KMS-11 (cell line): ENCODE measurements around the gene SELENOH.

Experiments used
- H2AFZ ChIP-seq: fragments of 200-600 bp; sonication (generic); 2 replicates; pipeline ENCODE4 v1.6.1; 2016; ENCODE audit warnings: antibody characterized with exemption, mixed run types, low read depth
- H3K27ac ChIP-seq: fragments of 200-600 bp; sonication (generic); 2 replicates; pipeline ENCODE4 v1.6.1; 2016; ENCODE audit warnings: mild to moderate bottlenecking, mixed run types
- H3K27me3 ChIP-seq: fragments of 200-600 bp; sonication (generic); 2 replicates; pipeline ENCODE4 v1.6.1; 2017; ENCODE audit warnings: mild to moderate bottlenecking, low read depth, mixed run types, moderate library complexity; ENCODE audit not compliant: insufficient read depth
- H3K36me3 ChIP-seq: fragments of 200-600 bp; sonication (generic); 2 replicates; pipeline ENCODE4 v1.6.1; 2017; ENCODE audit warnings: mild to moderate bottlenecking, mixed run types; ENCODE audit not compliant: insufficient read depth
- H3K4me1 ChIP-seq: fragments of 200-600 bp; sonication (generic); 2 replicates; pipeline ENCODE4 v1.6.1; 2016; ENCODE audit warnings: mild to moderate bottlenecking, low read depth, mixed run types; ENCODE audit not compliant: poor library complexity, severe bottlenecking
- H3K4me2 ChIP-seq: fragments of 200-600 bp; sonication (generic); 2 replicates; pipeline ENCODE4 v1.7.0; 2016; ENCODE audit warnings: mild to moderate bottlenecking, mixed run types
- H3K4me3 ChIP-seq: fragments of 200-600 bp; sonication (generic); IDR thresholded peaks from 2 replicates; pipeline ENCODE4 v1.6.1; 2017; ENCODE audit warnings: low read depth, low read length, mixed read lengths; ENCODE audit not compliant: insufficient read depth
- H3K79me2 ChIP-seq: fragments of 200-600 bp; sonication (generic); 2 replicates; pipeline ENCODE4 v1.6.1; 2016; ENCODE audit warnings: low read depth, mixed run types; ENCODE audit not compliant: insufficient read depth
- H3K9ac ChIP-seq: fragments of 200-600 bp; sonication (generic); 2 replicates; pipeline ENCODE4 v1.6.1; 2016; ENCODE audit warnings: mild to moderate bottlenecking, mixed run types
- H4K20me1 ChIP-seq: fragments of 200-600 bp; sonication (generic); 2 replicates; pipeline ENCODE4 v1.6.1; 2016; ENCODE audit warnings: mild to moderate bottlenecking, mixed run types; ENCODE audit not compliant: insufficient read depth
- TF ChIP-seq, protein P1 (sequence below): fragments of 200-600 bp; sonication (generic); conservative IDR thresholded peaks from 2 replicates; pipeline ENCODE4 v1.6.1; 2017; ENCODE audit warnings: low read depth, mild to moderate bottlenecking, antibody characterized with exemption, low read length, moderate library complexity, mixed read lengths

Gene SELENOH

DNA sequence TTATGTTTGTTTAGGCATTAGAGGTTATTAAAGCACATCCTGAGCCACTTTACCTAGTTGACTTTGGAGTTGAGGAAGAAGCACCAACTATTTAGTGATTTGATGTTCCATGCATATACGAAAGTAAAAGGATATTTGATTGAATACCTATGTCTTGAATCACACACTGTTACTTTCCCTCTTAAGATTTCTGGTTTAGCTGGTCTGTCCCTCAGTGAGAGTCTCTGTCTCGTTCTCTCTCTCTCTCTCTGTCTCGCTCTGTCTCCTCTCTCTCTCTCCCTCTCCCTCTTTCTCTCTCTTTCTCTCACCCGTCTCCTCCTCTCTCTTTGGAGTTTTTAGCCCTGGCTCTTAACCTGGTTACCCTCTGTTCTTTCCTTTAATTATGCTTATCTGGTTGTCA is 31.3 kb downstream of the SELENOH start:
- no peak overlapping the region for H3K27ac ChIP-seq
- H4K20me1 ChIP-seq = no peaks in the 10 kb centered on the region
- H3K79me2 ChIP-seq = no peaks in the 10 kb centered on the region

DNA sequence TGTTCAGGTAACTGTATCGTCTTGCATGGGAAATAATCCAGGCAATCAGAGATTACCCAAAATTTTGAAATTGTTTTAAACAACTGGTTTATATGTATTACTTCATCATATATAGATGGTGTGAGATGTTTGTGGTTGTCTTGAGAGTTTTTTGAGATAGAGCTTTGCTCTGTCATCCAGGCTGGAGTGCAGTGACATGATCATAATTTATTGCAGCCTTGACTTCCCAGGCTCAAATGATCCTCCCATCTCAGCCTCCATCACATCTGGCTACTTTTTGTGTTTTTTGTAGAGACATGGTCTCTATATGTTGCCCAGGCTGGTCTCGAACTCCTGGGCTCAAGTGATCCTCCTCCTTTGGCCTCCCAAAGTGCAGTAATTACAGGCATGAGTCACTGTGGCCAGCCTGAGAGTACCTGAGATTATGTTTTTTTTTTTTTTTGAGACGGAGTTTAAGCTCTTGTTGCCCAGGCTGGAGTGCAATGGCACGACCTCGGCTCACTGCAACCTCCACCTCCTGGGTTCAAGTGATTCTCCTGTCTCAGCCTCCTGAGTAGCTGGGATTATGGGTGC is 31.8 kb downstream of the SELENOH start:
- H3K4me1 ChIP-seq = no peaks in the 10 kb centered on the region

More for the DNA sequence above, 31.3 kb downstream of the SELENOH start:
- Histone ChIP-seq H2AFZ (no peak overlapping the region), H3K4me2 (no peak overlapping the region), H3K4me3 (no peak overlapping the region), H3K4me1 (no peaks in the 10 kb centered on the region), H3K27me3 (no peaks in the 10 kb centered on the region), H3K9ac (no peak overlapping the region), H3K36me3 (no peaks in the 10 kb centered on the region)
- TF ChIP-seq, protein P1, sequence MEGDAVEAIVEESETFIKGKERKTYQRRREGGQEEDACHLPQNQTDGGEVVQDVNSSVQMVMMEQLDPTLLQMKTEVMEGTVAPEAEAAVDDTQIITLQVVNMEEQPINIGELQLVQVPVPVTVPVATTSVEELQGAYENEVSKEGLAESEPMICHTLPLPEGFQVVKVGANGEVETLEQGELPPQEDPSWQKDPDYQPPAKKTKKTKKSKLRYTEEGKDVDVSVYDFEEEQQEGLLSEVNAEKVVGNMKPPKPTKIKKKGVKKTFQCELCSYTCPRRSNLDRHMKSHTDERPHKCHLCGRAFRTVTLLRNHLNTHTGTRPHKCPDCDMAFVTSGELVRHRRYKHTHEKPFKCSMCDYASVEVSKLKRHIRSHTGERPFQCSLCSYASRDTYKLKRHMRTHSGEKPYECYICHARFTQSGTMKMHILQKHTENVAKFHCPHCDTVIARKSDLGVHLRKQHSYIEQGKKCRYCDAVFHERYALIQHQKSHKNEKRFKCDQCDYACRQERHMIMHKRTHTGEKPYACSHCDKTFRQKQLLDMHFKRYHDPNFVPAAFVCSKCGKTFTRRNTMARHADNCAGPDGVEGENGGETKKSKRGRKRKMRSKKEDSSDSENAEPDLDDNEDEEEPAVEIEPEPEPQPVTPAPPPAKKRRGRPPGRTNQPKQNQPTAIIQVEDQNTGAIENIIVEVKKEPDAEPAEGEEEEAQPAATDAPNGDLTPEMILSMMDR = no peak

GRCh38 chr11:57775491-57775890 is 34.2 kb downstream of the SELENOH start:
- Histone ChIP-seq H3K79me2 (no peaks in the 10 kb centered on the region), H3K27me3 (no peaks in the 10 kb centered on the region), H4K20me1 (no peaks in the 10 kb centered on the region), H3K4me2 (no peak overlapping the region), H3K4me1 (no peaks in the 10 kb centered on the region), H2AFZ (no peak overlapping the region), H3K36me3 (no peaks in the 10 kb centered on the region), H3K27ac (no peak overlapping the region), H3K4me3 (no peak overlapping the region), H3K9ac (no peak overlapping the region)
- TF ChIP-seq, protein P1 = no peak

More for the DNA sequence above, 31.8 kb downstream of the SELENOH start:
- Histone ChIP-seq H3K4me2 (no peak overlapping the region), H3K9ac (no peak overlapping the region), H3K79me2 (no peaks in the 10 kb centered on the region), H3K4me3 (no peak overlapping the region), H4K20me1 (no peaks in the 10 kb centered on the region), H3K27me3 (no peaks in the 10 kb centered on the region), H3K27ac (no peak overlapping the region), H3K36me3 (no peaks in the 10 kb centered on the region), H2AFZ (no peak overlapping the region)
- TF ChIP-seq, protein P1 = no peak

GRCh38 chr11:57776031-57776521 is 34.8 kb downstream of the SELENOH start:
- Histone ChIP-seq H3K36me3 (no peaks in the 10 kb centered on the region), H3K27me3 (no peaks in the 10 kb centered on the region), H3K9ac (no peak overlapping the region), H2AFZ (no peak overlapping the region), H3K4me2 (no peak overlapping the region), H3K4me3 (no peak overlapping the region), H3K79me2 (no peaks in the 10 kb centered on the region), H4K20me1 (no peaks in the 10 kb centered on the region), H3K4me1 (no peaks in the 10 kb centered on the region), H3K27ac (no peak overlapping the region)
- TF ChIP-seq, protein P1 = no peak
